Liver (tissue), 9 donors: ENCODE results near the gene TMPRSS11A. TPM values are rescaled to one million over a fixed set of nuclear protein-coding genes. Genes with fewer than 3 reads are reported as not detected.
A peak's percentile ranks its signal among the peaks of the same experiment; 100 is the strongest.

Source experiments
- DNase-seq: peaks from one replicate; pipeline ENCODE4 v3.0.0-alpha.2; 2017; ENCODE audit warnings: low spot score
- H3K27ac ChIP-seq, 2 donors: one replicate each; pipeline ENCODE4 v1.7.0; 2013; ENCODE audit warnings: inconsistent platforms in 2 of 2, low read length in 2 of 2, control low read depth in 1 of 2, low read depth in 1 of 2, mild to moderate bottlenecking in 1 of 2
- H3K27me3 ChIP-seq, 4 donors: one replicate each; pipeline versions ENCODE4 v1.6.1 to v1.7.0; 2013; ENCODE audit warnings: low read length in 3 of 4, inconsistent platforms in 1 of 4, mild to moderate bottlenecking in 1 of 4, moderate library complexity in 1 of 4; ENCODE audit not compliant: control insufficient read depth in 4 of 4, insufficient read depth in 4 of 4
- H3K36me3 ChIP-seq, 4 donors: one replicate each; pipeline versions ENCODE4 v1.6.1 to v1.7.0; 2013; ENCODE audit warnings: low read length in 3 of 4, mild to moderate bottlenecking in 3 of 4, low read depth in 1 of 4, moderate library complexity in 1 of 4; ENCODE audit not compliant: control insufficient read depth in 4 of 4, insufficient read depth in 3 of 4
- H3K4me1 ChIP-seq, 4 donors: one replicate each; pipeline versions ENCODE4 v1.6.1 to v1.7.0; 2013; ENCODE audit warnings: low read length in 3 of 4, mild to moderate bottlenecking in 3 of 4, moderate library complexity in 1 of 4; ENCODE audit not compliant: control insufficient read depth in 4 of 4, insufficient read depth in 4 of 4
- H3K4me3 ChIP-seq, 3 donors: one replicate each; pipeline versions ENCODE4 v1.6.1 to v1.7.0; 2013; ENCODE audit warnings: low read length in 3 of 3, control low read depth in 1 of 3, low read depth in 1 of 3, mild to moderate bottlenecking in 1 of 3
- H3K9ac ChIP-seq, 2 donors: one replicate each; pipeline ENCODE4 v1.7.0; 2013; ENCODE audit warnings: low read length in 2 of 2, mild to moderate bottlenecking in 2 of 2, moderate library complexity in 2 of 2, control low read depth in 1 of 2, low read depth in 1 of 2
- H3K9me3 ChIP-seq, 4 donors: one replicate each; pipeline versions ENCODE4 v1.6.1 to v1.7.0; 2013; ENCODE audit warnings: low read length in 3 of 4; ENCODE audit not compliant: control insufficient read depth in 4 of 4
- ATF3 ChIP-seq: IDR thresholded peaks from 2 replicates; pipeline ENCODE4 v1.6.1; 2016; ENCODE audit warnings: antibody characterized with exemption
- CTCF ChIP-seq: fragments of 150-350 bp; IDR thresholded peaks from 2 replicates; pipeline ENCODE4 v1.5.1; 2017; ENCODE audit warnings: improper control_type of control experiment, low read depth, low read length; ENCODE audit not compliant: missing input control
- EGR1 ChIP-seq, 2 donors: IDR thresholded peaks; 2 replicates each; pipeline ENCODE4 v1.6.1; 2016 to 2018; ENCODE audit warnings: antibody characterized with exemption in 2 of 2, low read depth in 2 of 2
- FOXA1 ChIP-seq: IDR thresholded peaks from 2 replicates; pipeline ENCODE4 v1.6.1; 2016; ENCODE audit warnings: antibody characterized with exemption
- FOXA2 ChIP-seq: IDR thresholded peaks from 2 replicates; pipeline ENCODE4 v1.6.1; 2016; ENCODE audit warnings: antibody characterized with exemption
- GABPA ChIP-seq, 2 donors: IDR thresholded peaks in 1 of 2; conservative IDR thresholded peaks in 1 of 2; 2 replicates each; pipeline ENCODE4 v1.6.1; 2016; ENCODE audit warnings: antibody characterized with exemption in 2 of 2, mild to moderate bottlenecking in 1 of 2, moderate library complexity in 1 of 2
- HNF4G ChIP-seq: IDR thresholded peaks from 2 replicates; pipeline ENCODE4 v1.6.1; 2016; ENCODE audit warnings: antibody characterized with exemption
- JUND ChIP-seq, 2 donors: IDR thresholded peaks; 2 replicates each; pipeline ENCODE4 v1.6.1; 2016; ENCODE audit warnings: antibody characterized with exemption in 2 of 2
- MAX ChIP-seq: IDR thresholded peaks from 2 replicates; pipeline ENCODE4 v1.6.1; 2016; ENCODE audit warnings: antibody characterized with exemption
- RAD21 ChIP-seq, 2 donors: IDR thresholded peaks; 2 replicates each; pipeline ENCODE4 v1.6.1; 2016; ENCODE audit warnings: antibody characterized with exemption in 2 of 2, mild to moderate bottlenecking in 2 of 2
- REST ChIP-seq: IDR thresholded peaks from 2 replicates; pipeline ENCODE4 v1.6.1; 2016; ENCODE audit warnings: antibody characterized with exemption, mild to moderate bottlenecking
- RXRA ChIP-seq, 2 donors: IDR thresholded peaks; 2 replicates each; pipeline ENCODE4 v1.6.1; 2017 to 2018; ENCODE audit warnings: antibody characterized with exemption in 2 of 2, mild to moderate bottlenecking in 1 of 2
- SP1 ChIP-seq: IDR thresholded peaks from 2 replicates; pipeline ENCODE4 v1.6.1; 2018; ENCODE audit warnings: antibody characterized with exemption, mild to moderate bottlenecking
- TAF1 ChIP-seq: conservative IDR thresholded peaks from 2 replicates; pipeline ENCODE4 v1.6.1; 2016; ENCODE audit warnings: antibody characterized with exemption, mild to moderate bottlenecking
- YY1 ChIP-seq: IDR thresholded peaks from 2 replicates; pipeline ENCODE4 v1.6.1; 2016; ENCODE audit warnings: antibody characterized with exemption, mild to moderate bottlenecking
- ZBTB33 ChIP-seq: IDR thresholded peaks from 2 replicates; pipeline ENCODE4 v1.6.1; 2016; ENCODE audit warnings: antibody characterized with exemption
- WGBS: extraction: QIAGEN DNeasy Blood & Tissue Kit; methylation state at CpG from one replicate; pipeline ENCODE4 v1.1.7; 2013; 5-methylcytosine and 5-hydroxymethylcytosine counted together
- polyA plus RNA-seq, 2 donors: library from polyadenylated mRNA; stranded (reverse) in 1 of 2; unstranded in 1 of 2; fragments of 200-250 nt in 1 of 2; fragments of >200 nt in 1 of 2; fragmentation: Nextera tagmentation in 1 of 2; extraction: Ambion mirVana in 1 of 2; gene quantifications; one replicate each; pipeline versions ENCODE4 v1.2.1 to v1.2.3, GENCODE V29; 2013 to 2015
- total RNA-seq, 2 donors: library from RNA; depleted of rRNA; stranded (reverse); fragments of >200 nt; gene quantifications; one replicate each; pipeline ENCODE4 v1.2.3, GENCODE V29; 2014
- donor health status: healthy.
- donor health status: healthy.
- donor health status: healthy.
- donor health status: healthy.
- donor health status: healthy.

Gene TMPRSS11A
- total and polyA plus RNA-seq, 4 donors = 0.01 TPM; not detected in 3

- Histone ChIP-seq H3K4me3 (no peak overlapping the region), H3K4me1 (no peaks in the 10 kb centered on the region), H3K9me3 (no peaks in the 10 kb centered on the region), H3K36me3 (no peaks in the 10 kb centered on the region), H3K27me3 (no peaks in the 10 kb centered on the region), H3K27ac (no peak overlapping the region), H3K9ac (no peak overlapping the region)
- TF ChIP-seq CTCF (no peak), FOXA1 (no peak), SP1 (no peak), REST (no peak), YY1 (no peak), RAD21 (IDR thresholded peaks at IDR 0.05) (no peak), HNF4G (no peak), MAX (no peak), FOXA2 (no peak), TAF1 (no peak), ATF3 (no peak), ZBTB33 (no peak), JUND (IDR thresholded peaks at IDR 0.05) (no peak), EGR1 (IDR thresholded peaks at IDR 0.05; ENCODE audit: low read depth in 2 of 2) (no peak), RXRA (IDR thresholded peaks at IDR 0.05) (no peak), GABPA (IDR thresholded peaks at IDR 0.05 in 1 of 2, conservative IDR thresholded peaks at IDR 0.05 in 1 of 2) (no peak)
- WGBS = 5% methylated on average over 1 of the region's 1 CpG
- no peak for DNase-seq
Measured at GRCh38 chr4:67910585-67910905, 52.7 kb downstream of the TMPRSS11A start.

- WGBS = 42% methylated on average over 6 of the region's 6 CpGs
- Histone ChIP-seq H3K27me3 (no peaks in the 10 kb centered on the region), H3K9me3 (no peaks in the 10 kb centered on the region)
- TF ChIP-seq RAD21 (IDR thresholded peaks at IDR 0.05) = peak; percentile 35 to 62
- TF ChIP-seq CTCF = peak; percentile 57
- TF ChIP-seq REST = no peak
- TF ChIP-seq SP1 = no peak
- TF ChIP-seq FOXA1 = no peak
- TF ChIP-seq MAX = no peak
- TF ChIP-seq HNF4G = no peak
Measured at GRCh38 chr4:67909905-67910584, 53.2 kb downstream of the TMPRSS11A start.

More at GRCh38 chr4:67909905-67910584, 53.2 kb downstream of the TMPRSS11A start:
- Histone ChIP-seq H3K4me1 (no peaks in the 10 kb centered on the region), H3K36me3 (no peaks in the 10 kb centered on the region), H3K9ac (no peak overlapping the region), H3K27ac (no peak overlapping the region), H3K4me3 (no peak overlapping the region)
- no peak for DNase-seq
